ENCODE data around the gene CCNG2. TPM values are rescaled to one million over a fixed set of nuclear protein-coding genes. Genes with fewer than 3 reads are reported as not detected.

Gene CCNG2
- total RNA-seq, 2 donors from 2014 or later = 34.0 to 145 TPM

DNA sequence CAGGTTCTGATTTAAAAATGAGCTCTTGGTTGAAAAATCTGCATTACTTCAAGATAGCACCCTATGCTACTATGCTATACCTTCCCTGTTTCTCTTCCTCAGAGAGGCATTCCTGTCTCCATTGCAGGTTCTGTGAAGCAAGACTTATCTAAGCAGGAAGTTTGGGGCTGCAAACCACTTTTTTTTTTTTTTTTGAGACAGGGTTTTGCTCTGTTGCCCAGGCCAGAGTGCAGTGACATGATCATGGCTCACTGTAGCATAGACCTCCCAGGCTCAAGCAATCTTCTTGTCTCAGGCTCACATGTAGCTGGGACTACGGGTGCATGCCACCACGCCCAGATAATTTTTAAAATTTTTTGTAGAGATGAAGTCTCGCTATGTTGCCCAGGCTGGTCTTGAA is 4.0 kb upstream of the CCNG2 start:
- intact Hi-C loops (cut with DNase I) = loop anchor here (10.0 kb wide), 1 partner anchor 78 kb away; the partner anchor contains the start of gene CCNI
- Histone ChIP-seq H3K4me1 (no peaks in the 10 kb centered on the region), H3K36me3 (no peaks in the 10 kb centered on the region), H3K9ac (ENCODE audit: low read depth in 2 of 2, low read length in 2 of 2) (no peak overlapping the region), H3K4me3 (no peak overlapping the region), H3K9me3 (no peaks in the 10 kb centered on the region), H3K27me3 (no peaks in the 10 kb centered on the region), H3K27ac (no peak overlapping the region)
- TF ChIP-seq, protein P1, sequence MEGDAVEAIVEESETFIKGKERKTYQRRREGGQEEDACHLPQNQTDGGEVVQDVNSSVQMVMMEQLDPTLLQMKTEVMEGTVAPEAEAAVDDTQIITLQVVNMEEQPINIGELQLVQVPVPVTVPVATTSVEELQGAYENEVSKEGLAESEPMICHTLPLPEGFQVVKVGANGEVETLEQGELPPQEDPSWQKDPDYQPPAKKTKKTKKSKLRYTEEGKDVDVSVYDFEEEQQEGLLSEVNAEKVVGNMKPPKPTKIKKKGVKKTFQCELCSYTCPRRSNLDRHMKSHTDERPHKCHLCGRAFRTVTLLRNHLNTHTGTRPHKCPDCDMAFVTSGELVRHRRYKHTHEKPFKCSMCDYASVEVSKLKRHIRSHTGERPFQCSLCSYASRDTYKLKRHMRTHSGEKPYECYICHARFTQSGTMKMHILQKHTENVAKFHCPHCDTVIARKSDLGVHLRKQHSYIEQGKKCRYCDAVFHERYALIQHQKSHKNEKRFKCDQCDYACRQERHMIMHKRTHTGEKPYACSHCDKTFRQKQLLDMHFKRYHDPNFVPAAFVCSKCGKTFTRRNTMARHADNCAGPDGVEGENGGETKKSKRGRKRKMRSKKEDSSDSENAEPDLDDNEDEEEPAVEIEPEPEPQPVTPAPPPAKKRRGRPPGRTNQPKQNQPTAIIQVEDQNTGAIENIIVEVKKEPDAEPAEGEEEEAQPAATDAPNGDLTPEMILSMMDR (IDR thresholded peaks at IDR 0.05) = no peak
- no peak for DNase-seq

- Histone ChIP-seq H3K9ac (ENCODE audit: low read depth in 2 of 2, low read length in 2 of 2) (peak overlapping the region in 1 of 2 donors; percentile 27), H3K36me3 (no peaks in the 10 kb centered on the region), H3K9me3 (no peaks in the 10 kb centered on the region), H3K4me3 (no peak overlapping the region), H3K4me1 (no peaks in the 10 kb centered on the region), H3K27ac (no peak overlapping the region), H3K27me3 (no peaks in the 10 kb centered on the region)
- intact Hi-C loops (cut with DNase I) = loop anchor here (10.0 kb wide), 1 partner anchor 79 kb away; the partner anchor contains the start of gene CCNI
- no peak for DNase-seq
- TF ChIP-seq, protein P1 (IDR thresholded peaks at IDR 0.05) = no peak
Observed at GRCh38 chr4:77154065-77154464, 2.9 kb upstream of the CCNG2 start.

DNA sequence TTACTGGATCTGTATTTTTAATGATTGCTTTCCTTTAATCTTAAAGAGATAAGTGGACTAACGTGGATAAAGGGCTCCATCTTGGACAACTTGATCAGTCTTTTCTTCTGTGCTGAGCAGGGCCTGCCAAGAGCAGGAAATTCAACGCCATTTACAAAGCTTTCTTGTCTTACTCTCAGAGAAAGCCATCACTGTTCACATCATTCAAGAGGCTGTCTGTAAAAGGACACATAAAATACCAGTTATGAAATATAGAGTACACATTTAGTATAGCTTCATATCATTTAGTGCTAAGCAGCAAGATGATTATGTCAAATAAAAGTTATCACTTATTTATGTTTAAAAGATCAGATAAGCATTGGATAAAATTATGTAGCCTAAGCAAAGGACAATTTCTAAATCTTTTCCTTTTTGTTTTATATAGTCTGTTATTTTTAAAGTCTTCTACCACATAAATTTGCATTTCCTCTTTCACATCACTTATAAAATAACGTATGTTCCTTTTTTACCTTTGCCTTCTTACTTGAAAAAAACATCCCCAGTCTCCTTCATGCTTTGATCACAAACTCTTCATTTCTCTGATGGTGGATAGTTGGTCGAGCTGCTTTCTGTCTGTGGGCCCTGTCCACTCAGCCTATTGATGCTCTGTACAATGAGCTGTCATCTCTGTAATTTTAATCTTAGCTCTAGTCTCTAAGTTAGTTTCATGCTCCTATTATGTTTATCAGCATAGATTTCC is 2.1 kb upstream of the CCNG2 start:
- H3K27me3 ChIP-seq = no peaks in the 10 kb centered on the region
- no peaks in the 10 kb centered on the region for H3K9me3 ChIP-seq
- DNase-seq = no peak
- no peak overlapping the region for H3K27ac ChIP-seq
- H3K36me3 ChIP-seq = no peaks in the 10 kb centered on the region
- intact Hi-C loops (cut with DNase I) = loop anchor here (10.0 kb wide), 1 partner anchor 80 kb away; the partner anchor contains the start of gene CCNI
- TF ChIP-seq, protein P1 (IDR thresholded peaks at IDR 0.05) = no peak
- no peak overlapping the region for H3K4me3 ChIP-seq
- no peak overlapping the region for H3K9ac ChIP-seq (ENCODE audit: low read depth in 2 of 2, low read length in 2 of 2)
- H3K4me1 ChIP-seq = no peaks in the 10 kb centered on the region

DNA sequence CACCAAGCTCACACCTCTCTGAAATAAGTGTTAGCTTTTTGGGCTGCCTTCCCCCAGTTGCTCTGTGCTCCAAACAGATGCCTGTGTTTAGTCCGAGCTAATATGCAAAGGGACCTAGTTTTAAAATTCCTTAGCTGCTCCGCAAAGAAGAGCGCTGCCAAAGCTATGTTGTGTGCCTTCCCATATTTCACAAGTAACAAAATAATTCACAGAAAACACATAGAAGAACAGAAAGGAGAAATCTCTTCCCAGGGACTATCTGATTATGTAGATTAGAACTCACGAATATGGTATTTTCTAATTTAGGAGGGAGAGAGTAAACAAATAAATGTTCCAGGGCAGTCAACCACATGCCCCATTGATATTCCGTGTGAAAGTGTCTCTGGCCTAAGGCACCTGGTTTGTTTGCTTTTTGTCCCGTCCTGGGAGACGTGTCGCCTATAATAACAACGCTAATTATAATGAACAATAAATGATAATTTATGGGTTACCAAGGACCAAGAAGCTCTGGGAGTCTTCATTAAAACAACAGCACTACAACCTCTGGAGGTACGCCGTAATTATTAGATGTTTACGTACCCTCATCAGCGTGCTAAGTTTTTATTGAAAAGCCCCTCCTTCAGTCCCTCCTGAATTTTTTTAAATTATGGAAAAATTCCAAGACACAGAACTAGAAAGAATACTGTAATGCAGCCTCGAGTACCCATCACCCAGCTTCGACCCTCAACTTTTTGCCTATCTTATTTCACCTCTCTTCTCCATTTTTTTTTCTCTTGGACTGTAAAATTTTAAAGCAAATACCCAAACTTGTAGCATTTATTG is 1.2 kb upstream of the CCNG2 start:
- Histone ChIP-seq H3K27ac (peak overlapping the region; percentile 98), H3K9me3 (no peaks in the 10 kb centered on the region), H3K27me3 (no peaks in the 10 kb centered on the region), H3K9ac (ENCODE audit: low read depth in 2 of 2, low read length in 2 of 2) (peak overlapping the region in 1 of 2 donors; percentile 93), H3K4me1 (no peaks in the 10 kb centered on the region), H3K36me3 (no peaks in the 10 kb centered on the region), H3K4me3 (peak overlapping the region; percentile 98)
- intact Hi-C loops (cut with DNase I) = loop anchor here (10.0 kb wide), 1 partner anchor 81 kb away; the partner anchor contains the start of gene CCNI
- TF ChIP-seq, protein P1 (IDR thresholded peaks at IDR 0.05) = no peak
- DNase-seq = no peak

DNA sequence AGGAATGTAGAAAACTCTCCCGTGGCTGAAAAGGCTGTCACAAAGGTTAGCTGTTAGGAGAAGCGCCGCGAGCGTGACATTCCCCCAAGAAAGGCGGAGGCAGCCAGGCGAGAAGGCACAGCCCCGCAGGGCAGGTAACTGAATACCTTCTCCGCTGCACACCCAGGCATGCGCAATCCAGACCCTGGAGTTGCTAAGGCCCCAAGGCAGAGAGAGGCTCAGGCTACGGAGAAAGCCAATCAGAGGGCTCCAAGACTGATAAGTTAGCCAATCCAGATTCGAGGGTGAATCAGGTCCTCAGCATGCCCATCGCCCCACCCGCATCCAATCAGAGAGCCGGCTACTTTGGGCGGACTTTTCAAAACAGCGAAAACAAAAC is 485 bp upstream of the CCNG2 start:
- peak overlapping the region; percentile 98 for H3K4me3 ChIP-seq
- no peaks in the 10 kb centered on the region for H3K9me3 ChIP-seq
- H3K9ac ChIP-seq (ENCODE audit: low read depth in 2 of 2, low read length in 2 of 2) = peak overlapping the region; percentile 90 to 93
- TF ChIP-seq, protein P1 (IDR thresholded peaks at IDR 0.05) = no peak
- intact Hi-C loops (cut with DNase I) = loop anchor here (10.0 kb wide), 1 partner anchor 82 kb away; the partner anchor contains the start of gene CCNI
- H3K27ac ChIP-seq = peak overlapping the region; percentile 98
- no peaks in the 10 kb centered on the region for H3K27me3 ChIP-seq
- H3K36me3 ChIP-seq = no peaks in the 10 kb centered on the region
- H3K4me1 ChIP-seq = no peaks in the 10 kb centered on the region
- DNase-seq = peak; percentile 98
